Activated CD4-positive, alpha-beta T cell treated with anti-CD3 and anti-CD28 coated beads for 4 hours (primary cell): Measurements from ENCODE around the gene SLC1A2.
A peak's percentile ranks its signal among the peaks of the same experiment; 100 is the strongest.

Experiments used
- DNase-seq, 2 donors: peaks; one replicate each; pipeline ENCODE4 v3.0.0-alpha.2; 2020

The SLC1A2 gene

GRCh38 chr11:35293699-35294098 is 125.7 kb downstream of the SLC1A2 start:
- DNase-seq: no peak

- no peak for DNase-seq
Observed at GRCh38 chr11:35293035-35293434, 126.3 kb downstream of the SLC1A2 start.

DNA sequence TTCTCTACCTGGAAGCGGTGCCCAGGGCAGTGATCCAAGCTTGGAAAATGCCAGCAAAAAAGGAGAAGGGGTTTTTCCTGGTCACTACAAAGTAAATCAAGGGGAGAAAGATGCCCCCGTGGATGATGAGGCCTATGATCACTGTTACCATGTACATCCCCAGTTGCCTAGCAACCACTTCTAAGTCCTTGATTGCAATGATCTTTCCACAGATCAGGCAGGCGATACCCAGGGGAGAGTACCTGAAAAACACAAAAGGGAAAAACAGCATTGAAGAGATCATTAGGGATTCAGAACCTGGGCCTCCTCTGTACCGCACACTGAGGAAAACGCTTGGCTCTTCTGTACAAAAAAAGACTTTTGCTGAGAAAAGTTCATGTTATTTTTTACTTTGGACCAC is 127.1 kb downstream of the SLC1A2 start:
- DNase-seq: no peak

DNA sequence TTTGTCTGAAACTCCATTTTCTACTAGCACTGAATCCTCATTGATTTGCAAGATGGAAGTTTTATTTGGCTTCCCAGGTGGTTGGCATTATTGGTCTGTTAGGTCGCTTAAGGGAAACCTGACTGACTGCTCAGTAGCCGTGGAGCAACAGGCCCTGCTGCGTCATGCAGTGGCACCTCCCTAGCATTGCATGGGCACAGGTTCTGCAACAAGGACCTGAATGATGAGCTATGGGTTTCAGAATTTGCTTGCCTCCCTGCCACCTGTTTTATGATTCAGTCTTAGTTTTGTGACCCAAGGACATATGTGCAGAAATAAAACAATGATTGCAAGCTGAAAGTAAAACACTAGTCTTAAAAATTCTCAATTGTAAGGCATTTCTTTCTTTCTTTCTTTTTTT is 128.5 kb downstream of the SLC1A2 start:
- DNase-seq: no peak

DNA sequence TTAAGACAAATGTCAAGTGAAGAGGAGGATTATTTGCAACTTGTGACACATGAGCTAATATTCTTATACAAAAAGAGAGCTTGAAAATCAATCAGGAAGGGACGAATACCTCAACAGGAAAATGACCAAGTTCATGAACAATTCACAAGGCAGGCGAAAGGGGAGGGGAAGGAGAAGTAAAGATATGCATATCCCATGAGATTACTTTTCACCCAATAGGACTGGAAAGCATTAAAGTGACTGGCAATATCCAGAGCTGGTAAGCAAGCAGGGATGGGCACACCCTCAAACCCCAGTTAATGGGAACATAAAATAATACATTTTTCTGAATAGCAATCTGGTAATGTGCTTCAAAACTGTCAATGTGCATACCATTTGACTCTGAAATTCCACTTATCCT is 129.5 kb downstream of the SLC1A2 start:
- no peak for DNase-seq

- DNase-seq: no peak
Observed at GRCh38 chr11:35288817-35289541, 130.4 kb downstream of the SLC1A2 start.

- DNase-seq: no peak
Observed at GRCh38 chr11:35288309-35288708, 131.0 kb downstream of the SLC1A2 start.

- DNase-seq: no peak
Observed at GRCh38 chr11:35287344-35287890, 131.9 kb downstream of the SLC1A2 start.

DNA sequence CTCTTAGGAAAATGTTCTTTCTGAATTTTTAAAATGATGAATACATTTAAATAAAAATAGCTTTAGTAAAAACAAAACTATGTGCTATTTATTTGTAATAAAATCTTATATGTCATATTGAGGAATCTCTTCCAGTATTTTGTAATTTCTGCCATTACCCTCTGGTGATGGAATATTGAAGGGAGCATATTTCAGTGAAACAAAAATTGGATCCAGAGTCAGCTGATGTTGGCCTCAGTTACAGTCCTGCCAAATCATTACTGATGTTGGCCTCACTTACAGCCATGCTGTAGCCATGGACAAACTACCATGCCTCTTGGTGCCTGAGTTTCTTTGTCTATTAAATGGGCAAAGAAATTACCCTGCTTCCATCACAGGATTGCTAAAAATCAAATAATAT is 133.2 kb downstream of the SLC1A2 start:
- no peak for DNase-seq

GRCh38 chr11:35285471-35285870 is 133.9 kb downstream of the SLC1A2 start:
- DNase-seq: no peak

- DNase-seq: no peak
Observed at GRCh38 chr11:35282221-35282882, 137.0 kb downstream of the SLC1A2 start.

GRCh38 chr11:35281169-35281688 is 138.1 kb downstream of the SLC1A2 start:
- DNase-seq: no peak

- DNase-seq: no peak
Observed at GRCh38 chr11:35280727-35281126, 138.6 kb downstream of the SLC1A2 start.

- no peak for DNase-seq
Observed at GRCh38 chr11:35277827-35278226, 141.5 kb downstream of the SLC1A2 start.

GRCh38 chr11:35276396-35277145 is 142.8 kb downstream of the SLC1A2 start:
- DNase-seq: no peak

- DNase-seq: no peak
Observed at GRCh38 chr11:35275786-35276170, 143.6 kb downstream of the SLC1A2 start.

DNA sequence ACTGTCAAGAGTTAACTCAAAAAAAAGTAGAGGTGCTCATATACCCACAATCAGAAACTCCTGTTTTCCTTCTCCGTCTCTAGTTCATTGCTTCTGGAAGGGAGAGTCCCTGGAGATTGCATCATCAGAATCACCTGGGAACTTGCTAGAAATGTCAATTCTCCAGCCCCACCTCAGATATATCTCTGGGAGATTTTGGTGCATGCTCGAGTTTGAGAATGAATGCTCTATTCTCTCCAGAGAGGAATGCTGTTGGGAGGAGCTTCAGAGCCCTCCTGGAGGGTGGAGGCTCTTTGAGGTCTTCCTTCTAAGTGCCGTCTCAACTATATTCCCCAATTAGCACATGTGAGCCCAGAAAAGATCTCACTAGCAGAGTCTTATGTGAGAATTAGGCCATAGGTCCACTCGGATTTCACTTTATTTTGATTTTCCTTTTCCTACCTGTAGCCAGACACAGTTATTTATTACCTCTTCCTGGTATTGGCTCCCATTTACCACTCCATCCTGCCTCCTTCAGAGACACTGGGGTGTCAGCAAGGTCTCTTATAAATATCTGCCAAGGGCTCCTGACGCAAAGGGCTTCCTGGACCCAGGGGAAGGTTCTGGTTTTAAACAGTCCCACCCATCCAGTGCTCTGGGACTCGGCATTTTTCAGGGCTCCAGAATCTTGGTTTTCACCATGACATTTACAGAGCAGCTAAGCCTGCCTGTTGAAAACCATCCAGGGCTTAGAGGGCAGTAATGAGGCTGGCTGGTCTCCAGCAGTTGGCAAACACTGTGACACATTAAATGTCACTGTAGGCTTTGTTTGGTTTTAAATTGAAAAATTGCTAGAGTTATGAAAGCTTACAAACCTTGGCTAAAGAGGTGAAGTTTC is 144.2 kb downstream of the SLC1A2 start:
- no peak for DNase-seq

GRCh38 chr11:35272391-35272902 is 146.9 kb downstream of the SLC1A2 start:
- peak; percentile 13 to 29 for DNase-seq

DNA sequence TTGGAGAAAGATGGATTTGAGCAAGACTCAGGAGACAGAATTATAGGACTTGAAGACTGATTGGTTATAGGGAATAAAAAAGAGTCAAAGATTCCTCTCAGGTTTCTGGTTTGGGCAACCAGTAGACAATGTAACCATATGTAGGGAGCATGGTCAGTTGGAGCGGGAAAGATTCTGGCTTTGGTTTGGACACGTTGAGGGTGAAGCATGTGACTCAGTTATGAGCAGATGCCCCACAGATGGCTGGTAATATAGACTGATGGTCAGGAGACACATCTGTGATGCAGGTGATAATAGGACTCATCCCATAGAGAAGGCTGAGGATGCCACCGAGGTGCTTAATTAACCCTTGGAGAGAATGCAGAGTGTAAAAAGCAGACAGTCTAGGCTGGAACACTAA is 148.3 kb downstream of the SLC1A2 start:
- DNase-seq: no peak

- no peak for DNase-seq
Observed at GRCh38 chr11:35270342-35270741, 149.0 kb downstream of the SLC1A2 start.

- DNase-seq: no peak
Observed at GRCh38 chr11:35267504-35267903, 151.9 kb downstream of the SLC1A2 start.
